HepG2 (cell line): Measurements from ENCODE around the gene CEBPB. TPM values are rescaled to one million over a fixed set of nuclear protein-coding genes. Genes with fewer than 3 reads are reported as not detected.

Experiments used
- CEBPG ChIP-seq: IDR thresholded peaks from 2 replicates; pipeline ENCODE4 v1.6.1; 2016
- CTCF ChIP-seq: sonication (generic); formaldehyde crosslinking; IDR thresholded peaks from 2 replicates; pipeline ENCODE4 v1.5.0; 2020; ENCODE audit warnings: mild to moderate bottlenecking, missing genetic modification reagents, moderate library complexity
- DMAP1 ChIP-seq: IDR thresholded peaks from 2 replicates; pipeline ENCODE4 v1.6.1; 2016
- FLYWCH1 ChIP-seq: sonication (generic); formaldehyde crosslinking; IDR thresholded peaks from 2 replicates; pipeline ENCODE4 v1.8.1; 2023; ENCODE audit warnings: mild to moderate bottlenecking, missing genetic modification reagents
- FOSL2 ChIP-seq: sonication (generic); formaldehyde crosslinking; IDR thresholded peaks from 2 replicates; pipeline ENCODE4 v1.4.0; 2020; ENCODE audit warnings: missing genetic modification reagents
- FOXA3 ChIP-seq: IDR thresholded peaks from 2 replicates; pipeline ENCODE4 v1.6.1; 2016; ENCODE audit warnings: missing genetic modification reagents, missing compliant biosample characterization
- FOXC1 ChIP-seq: sonication (generic); formaldehyde crosslinking; IDR thresholded peaks from 2 replicates; pipeline ENCODE4 v1.8.0; 2022; ENCODE audit warnings: mild to moderate bottlenecking, missing genetic modification reagents, borderline replicate concordance
- HIC2 ChIP-seq: sonication (generic); formaldehyde crosslinking; IDR thresholded peaks from 2 replicates; pipeline ENCODE4 v1.9.0; 2022; ENCODE audit warnings: low read depth, missing genetic modification reagents
- KLF11 ChIP-seq: IDR thresholded peaks from 2 replicates; pipeline ENCODE4 v1.6.1; 2016; ENCODE audit warnings: missing compliant biosample characterization
- MAX ChIP-seq: IDR thresholded peaks from 2 replicates; pipeline ENCODE4 v1.6.1; 2012; ENCODE audit warnings: inconsistent platforms
- MXI1 ChIP-seq: IDR thresholded peaks from 3 replicates; pipeline ENCODE4 v1.6.1; 2012; ENCODE audit warnings: low read depth, low read length, inconsistent platforms, borderline replicate concordance
- NAIF1 ChIP-seq: sonication (generic); formaldehyde crosslinking; IDR thresholded peaks from 2 replicates; pipeline ENCODE4 v1.5.0; 2020; ENCODE audit warnings: mild to moderate bottlenecking, missing genetic modification reagents, borderline replicate concordance
- RCOR2 ChIP-seq: IDR thresholded peaks from 2 replicates; pipeline ENCODE4 v1.6.1; 2016; ENCODE audit warnings: missing biosample characterization, missing genetic modification reagents
- SOX13 ChIP-seq, 3 experiments: fragments of 450-650 bp in 1 of 3; sonication (generic) in 1 of 3; formaldehyde crosslinking in 1 of 3; IDR thresholded peaks in 2 of 3; conservative IDR thresholded peaks in 1 of 3; 2 replicates each; pipeline versions ENCODE4 v1.5.0 to v1.6.1; 2016 to 2020; ENCODE audit warnings: antibody characterized with exemption in 1 of 3, mild to moderate bottlenecking in 1 of 3, missing compliant biosample characterization in 1 of 3, missing genetic modification reagents in 1 of 3, moderate library complexity in 1 of 3
- TSC22D2 ChIP-seq: sonication (generic); formaldehyde crosslinking; IDR thresholded peaks from 2 replicates; pipeline ENCODE4 v1.5.1; 2020; ENCODE audit warnings: missing genetic modification reagents, mild to moderate bottlenecking, borderline replicate concordance
- ZGPAT ChIP-seq: IDR thresholded peaks from 2 replicates; pipeline ENCODE4 v1.6.1; 2016; ENCODE audit warnings: mild to moderate bottlenecking
- ZKSCAN8 ChIP-seq: IDR thresholded peaks from 2 replicates; pipeline ENCODE4 v1.6.1; 2016; ENCODE audit warnings: borderline replicate concordance, missing genetic modification reagents, missing compliant biosample characterization
- ZNF12 ChIP-seq: sonication (generic); formaldehyde crosslinking; IDR thresholded peaks from 2 replicates; pipeline ENCODE4 v1.5.0; 2020; ENCODE audit warnings: missing genetic modification reagents
- ZNF232 ChIP-seq: sonication (generic); formaldehyde crosslinking; IDR thresholded peaks from 2 replicates; pipeline ENCODE4 v1.4.0; 2020; ENCODE audit warnings: missing genetic modification reagents, borderline replicate concordance
- ZNF33A ChIP-seq: sonication (generic); formaldehyde crosslinking; IDR thresholded peaks from 2 replicates; pipeline ENCODE4 v1.5.1; 2020; ENCODE audit warnings: missing genetic modification reagents, mild to moderate bottlenecking, moderate library complexity, borderline replicate concordance
- ZNF772 ChIP-seq: sonication (generic); formaldehyde crosslinking; IDR thresholded peaks from 2 replicates; pipeline ENCODE4 v1.5.0; 2020; ENCODE audit warnings: mild to moderate bottlenecking, missing genetic modification reagents
- ZNF878 ChIP-seq: sonication (generic); formaldehyde crosslinking; IDR thresholded peaks from 2 replicates; pipeline ENCODE4 v1.8.1; 2023; ENCODE audit warnings: mild to moderate bottlenecking, missing genetic modification reagents, moderate library complexity
- ZSCAN30 ChIP-seq: sonication (generic); formaldehyde crosslinking; IDR thresholded peaks from 2 replicates; pipeline ENCODE4 v1.5.0; 2020; ENCODE audit warnings: mild to moderate bottlenecking, missing genetic modification reagents
- ZSCAN9 ChIP-seq: IDR thresholded peaks from 2 replicates; pipeline ENCODE4 v1.6.1; 2016; ENCODE audit warnings: borderline replicate concordance
- polyA plus RNA-seq, 8 experiments: library from polyadenylated mRNA; depleted of rRNA in 3 of 8; stranded (reverse) in 7 of 8; unstranded in 1 of 8; fragments of >200 nt; fragmentation: Illumina TruSeq in 4 of 8; extraction: Trizol in 4 of 8; gene quantifications; 2 replicates each; pipeline versions ENCODE4 v1.2.1 to v1.2.3, GENCODE V29; 2011 to 2016; ENCODE audit warnings: low read depth in 4 of 8, missing spikeins in 1 of 8, mixed read lengths in 1 of 8; ENCODE audit not compliant: insufficient read depth in 1 of 8
- total RNA-seq, 5 experiments: library from RNA; depleted of rRNA; stranded (reverse); fragments of >200 nt; fragmentation: Illumina TruSeq; extraction: Trizol; gene quantifications; 2 replicates each; pipeline ENCODE4 v1.2.3, GENCODE V29; 2016; ENCODE audit warnings: low read depth in 1 of 5
- TF ChIP-seq, protein P1 (sequence below): sonication (generic); formaldehyde crosslinking; IDR thresholded peaks from 2 replicates; pipeline ENCODE4 v1.4.0; 2020; ENCODE audit warnings: missing genetic modification reagents

Gene CEBPB
- total and polyA plus RNA-seq, 2 of the 13 experiments (the other 11 are each of a cell fraction or from before 2014, with no cell fraction given) = 18.5 to 28.2 TPM

- TF ChIP-seq CTCF (CRISPR knock-in tag) = peak; percentile 98
- no peak for TF ChIP-seq HIC2 (CRISPR knock-in tag)
- peak; percentile 10; the same call in 1 of the 2 replicates for TF ChIP-seq MAX
- peak; percentile 18; the same call in 1 of the 2 replicates for TF ChIP-seq ZKSCAN8 (CRISPR knock-in tag)
- peak; percentile 63; the same call in 1 of the 2 replicates for TF ChIP-seq ZNF878
- TF ChIP-seq MXI1 = peak; percentile 60; the same call in 1 of the 3 replicates
- TF ChIP-seq FOSL2 (CRISPR knock-in tag) = peak; percentile 56
- TF ChIP-seq ZSCAN9 (CRISPR knock-in tag) = peak; percentile 82; the same call in 1 of the 2 replicates
- TF ChIP-seq ZNF12 (CRISPR knock-in tag) = peak; percentile 33; the same call in 1 of the 2 replicates
- TF ChIP-seq ZNF232 (CRISPR knock-in tag) = peak; percentile 34; the same call in 1 of the 2 replicates
- no peak for TF ChIP-seq ZNF33A (CRISPR knock-in tag)
- TF ChIP-seq SOX13 (IDR thresholded peaks at IDR 0.05) = no peak
- peak in 1 of 2 experiments; percentile 42; a peak in 1 of 4 replicates for TF ChIP-seq SOX13 (CRISPR knock-in tag; conservative IDR thresholded peaks at IDR 0.05 in 1 of 2, IDR thresholded peaks at IDR 0.05 in 1 of 2)
- no peak for TF ChIP-seq NAIF1 (CRISPR knock-in tag)
- TF ChIP-seq TSC22D2 (CRISPR knock-in tag) = peak; percentile 53; the same call in 1 of the 2 replicates
- TF ChIP-seq DMAP1 (CRISPR knock-in tag) = peak; percentile 55; the same call in 1 of the 2 replicates
- TF ChIP-seq ZGPAT = peak; percentile 73
- TF ChIP-seq RCOR2 (CRISPR knock-in tag) = 0 out of 2 replicates have a peak, but pooled peaks have one; percentile 23
- peak; percentile 81 for TF ChIP-seq FOXC1 (CRISPR knock-in tag)
- TF ChIP-seq ZNF772 (CRISPR knock-in tag) = peak; percentile 43; the same call in 1 of the 2 replicates
- TF ChIP-seq KLF11 (CRISPR knock-in tag) = 0 out of 2 replicates have a peak, but pooled peaks have one; percentile 62
- no peak for TF ChIP-seq FLYWCH1 (CRISPR knock-in tag)
- TF ChIP-seq, protein P1, sequence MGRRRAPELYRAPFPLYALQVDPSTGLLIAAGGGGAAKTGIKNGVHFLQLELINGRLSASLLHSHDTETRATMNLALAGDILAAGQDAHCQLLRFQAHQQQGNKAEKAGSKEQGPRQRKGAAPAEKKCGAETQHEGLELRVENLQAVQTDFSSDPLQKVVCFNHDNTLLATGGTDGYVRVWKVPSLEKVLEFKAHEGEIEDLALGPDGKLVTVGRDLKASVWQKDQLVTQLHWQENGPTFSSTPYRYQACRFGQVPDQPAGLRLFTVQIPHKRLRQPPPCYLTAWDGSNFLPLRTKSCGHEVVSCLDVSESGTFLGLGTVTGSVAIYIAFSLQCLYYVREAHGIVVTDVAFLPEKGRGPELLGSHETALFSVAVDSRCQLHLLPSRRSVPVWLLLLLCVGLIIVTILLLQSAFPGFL = no peak
- no peak for TF ChIP-seq ZSCAN30 (CRISPR knock-in tag)
- TF ChIP-seq FOXA3 (CRISPR knock-in tag) = peak; percentile 40; the same call in 1 of the 2 replicates
- TF ChIP-seq CEBPG = peak; percentile 36; the same call in 1 of the 2 replicates
These were observed 21.3 kb upstream of the CEBPB start (continued) for GRCh38 chr20:50169329-50169823.
